ENCODE data around the gene YJEFN3.

The YJEFN3 gene

DNA sequence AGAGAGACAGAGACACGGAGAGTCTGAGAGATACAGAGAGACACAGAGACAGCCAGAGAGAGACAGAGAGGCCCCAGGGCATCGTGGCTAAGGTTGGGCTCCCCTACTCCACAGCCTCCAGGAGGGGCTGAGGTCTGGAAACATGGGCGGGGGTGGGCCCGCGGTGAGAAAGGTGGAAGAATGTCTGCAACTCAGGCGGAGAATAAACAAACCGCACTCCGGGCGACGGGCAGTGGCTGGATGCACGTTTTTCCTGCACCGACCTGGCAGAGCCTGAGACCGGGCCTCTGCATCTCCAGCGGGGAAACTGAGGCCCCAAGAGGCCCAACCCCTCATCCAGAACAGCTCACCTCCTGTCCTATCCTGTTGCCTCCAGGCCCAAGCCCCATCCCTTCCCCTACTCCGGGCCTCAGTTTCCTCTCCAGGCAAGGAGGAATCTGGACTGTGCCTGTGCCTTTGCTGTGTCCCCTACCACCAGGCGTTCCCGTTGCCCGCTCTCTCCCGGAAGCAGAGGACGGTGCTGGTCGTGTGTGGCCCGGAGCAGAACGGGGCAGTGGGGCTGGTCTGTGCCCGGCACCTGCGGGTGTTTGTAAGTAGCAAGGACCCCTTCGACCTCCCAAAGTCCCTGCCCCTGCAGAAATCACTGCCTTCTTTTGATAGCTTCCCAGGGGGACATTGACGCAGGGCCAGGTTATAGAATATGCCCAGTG is 6.0 kb downstream of the YJEFN3 start:
- TF ChIP-seq, protein P1, sequence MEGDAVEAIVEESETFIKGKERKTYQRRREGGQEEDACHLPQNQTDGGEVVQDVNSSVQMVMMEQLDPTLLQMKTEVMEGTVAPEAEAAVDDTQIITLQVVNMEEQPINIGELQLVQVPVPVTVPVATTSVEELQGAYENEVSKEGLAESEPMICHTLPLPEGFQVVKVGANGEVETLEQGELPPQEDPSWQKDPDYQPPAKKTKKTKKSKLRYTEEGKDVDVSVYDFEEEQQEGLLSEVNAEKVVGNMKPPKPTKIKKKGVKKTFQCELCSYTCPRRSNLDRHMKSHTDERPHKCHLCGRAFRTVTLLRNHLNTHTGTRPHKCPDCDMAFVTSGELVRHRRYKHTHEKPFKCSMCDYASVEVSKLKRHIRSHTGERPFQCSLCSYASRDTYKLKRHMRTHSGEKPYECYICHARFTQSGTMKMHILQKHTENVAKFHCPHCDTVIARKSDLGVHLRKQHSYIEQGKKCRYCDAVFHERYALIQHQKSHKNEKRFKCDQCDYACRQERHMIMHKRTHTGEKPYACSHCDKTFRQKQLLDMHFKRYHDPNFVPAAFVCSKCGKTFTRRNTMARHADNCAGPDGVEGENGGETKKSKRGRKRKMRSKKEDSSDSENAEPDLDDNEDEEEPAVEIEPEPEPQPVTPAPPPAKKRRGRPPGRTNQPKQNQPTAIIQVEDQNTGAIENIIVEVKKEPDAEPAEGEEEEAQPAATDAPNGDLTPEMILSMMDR (IDR thresholded peaks at IDR 0.05; ENCODE audit: low read depth, low read length), result no peak
- TF ChIP-seq MYC (IDR thresholded peaks at IDR 0.05; ENCODE audit: low read depth, low read length), result no peak
- TF ChIP-seq, protein P2, sequence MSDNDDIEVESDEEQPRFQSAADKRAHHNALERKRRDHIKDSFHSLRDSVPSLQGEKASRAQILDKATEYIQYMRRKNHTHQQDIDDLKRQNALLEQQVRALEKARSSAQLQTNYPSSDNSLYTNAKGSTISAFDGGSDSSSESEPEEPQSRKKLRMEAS (IDR thresholded peaks at IDR 0.05; ENCODE audit: low read depth, low read length), result no peak
- TF ChIP-seq POLR2A (IDR thresholded peaks at IDR 0.05; ENCODE audit: extremely low read depth, insufficient read length), result no peak
- no peak overlapping the region for H3K4me3 ChIP-seq (ENCODE audit: low read depth, low read length)
- DNase-seq (ENCODE audit: low read depth), result no peak

DNA sequence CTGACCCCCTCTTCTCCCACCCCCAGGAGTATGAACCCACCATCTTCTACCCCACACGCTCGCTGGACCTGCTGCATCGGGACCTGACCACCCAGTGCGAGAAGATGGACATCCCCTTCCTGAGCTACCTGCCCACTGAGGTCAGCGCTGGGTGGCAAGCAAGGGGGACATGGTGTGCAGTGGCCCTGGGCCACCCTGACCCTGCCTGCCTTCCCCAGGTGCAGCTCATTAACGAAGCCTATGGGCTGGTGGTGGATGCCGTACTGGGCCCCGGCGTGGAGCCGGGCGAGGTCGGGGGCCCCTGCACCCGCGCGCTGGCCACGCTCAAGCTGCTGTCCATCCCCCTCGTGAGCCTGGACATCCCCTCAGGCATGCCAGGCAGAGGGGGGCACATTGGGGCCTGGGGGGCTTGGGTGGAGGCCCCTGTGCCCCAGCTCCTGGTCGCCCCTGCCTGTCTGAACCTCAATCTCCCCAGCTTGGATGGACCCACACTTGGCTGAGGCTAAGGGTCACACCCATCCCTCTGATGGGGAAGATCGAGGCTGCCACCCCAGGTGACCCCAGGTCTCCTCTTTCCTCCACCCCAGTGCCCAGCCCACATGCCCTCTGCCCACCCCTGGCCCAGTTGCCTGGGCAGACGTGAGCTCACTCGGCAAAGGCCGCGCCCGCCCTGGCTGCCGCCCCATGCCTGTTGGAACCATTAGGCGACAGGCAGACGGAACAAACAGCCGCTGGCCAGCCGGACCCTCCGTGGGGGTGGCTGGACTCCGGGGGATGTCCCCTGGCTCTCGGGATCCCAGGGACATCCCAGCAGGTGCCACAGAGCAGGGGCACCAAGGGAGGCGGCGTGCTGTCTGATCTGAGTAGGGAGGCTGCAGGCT is 6.8 kb downstream of the YJEFN3 start:
- TF ChIP-seq, protein P2 (IDR thresholded peaks at IDR 0.05; ENCODE audit: low read depth, low read length), result no peak
- TF ChIP-seq MYC (IDR thresholded peaks at IDR 0.05; ENCODE audit: low read depth, low read length), result no peak
- TF ChIP-seq, protein P1 (IDR thresholded peaks at IDR 0.05; ENCODE audit: low read depth, low read length), result no peak
- TF ChIP-seq POLR2A (IDR thresholded peaks at IDR 0.05; ENCODE audit: extremely low read depth, insufficient read length), result no peak
- no peak overlapping the region for H3K4me3 ChIP-seq (ENCODE audit: low read depth, low read length)
- DNase-seq (ENCODE audit: low read depth), result no peak

DNA sequence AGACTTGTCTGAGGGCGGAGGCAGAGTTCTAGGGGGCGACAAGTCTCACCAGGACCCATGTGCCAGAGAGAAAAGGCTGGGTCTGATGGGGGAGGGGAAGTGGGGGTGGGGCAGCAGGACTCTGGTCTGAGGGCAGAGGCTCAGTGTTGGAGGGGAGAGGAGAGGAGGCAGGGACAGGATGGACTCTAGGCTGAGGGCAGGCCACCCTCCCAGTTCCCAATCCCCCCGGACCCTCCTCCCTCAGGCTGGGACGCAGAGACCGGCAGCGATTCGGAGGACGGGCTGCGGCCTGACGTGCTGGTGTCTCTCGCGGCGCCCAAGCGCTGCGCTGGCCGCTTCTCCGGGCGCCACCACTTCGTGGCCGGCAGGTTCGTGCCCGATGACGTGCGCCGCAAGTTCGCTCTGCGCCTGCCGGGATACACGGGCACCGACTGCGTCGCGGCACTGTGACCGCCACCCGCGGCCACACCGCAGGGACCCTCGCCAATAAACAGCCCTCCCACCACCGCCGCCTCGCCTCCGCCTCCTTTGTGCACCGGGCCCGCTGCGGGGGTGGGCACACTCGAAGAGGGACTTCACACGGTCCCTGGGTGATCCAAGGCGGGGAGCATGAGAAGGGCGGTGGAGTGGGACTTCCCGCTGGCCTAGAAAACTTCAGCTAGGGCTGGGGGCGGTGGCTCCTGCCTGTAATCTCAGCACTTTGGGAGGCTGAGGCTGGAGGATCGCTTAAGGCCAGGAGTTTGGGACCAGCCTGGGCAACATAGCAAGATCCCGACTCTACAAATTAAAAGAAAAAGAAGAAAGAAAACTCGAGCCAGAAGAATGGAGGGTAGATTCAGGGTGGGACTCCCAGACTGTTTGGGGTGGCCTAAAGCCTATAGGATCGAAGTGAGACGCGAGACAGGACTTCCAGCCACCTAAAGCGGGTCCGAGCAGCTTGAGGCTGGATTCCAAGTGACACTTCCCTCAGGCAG is 8.7 kb downstream of the YJEFN3 start:
- no peak for DNase-seq (ENCODE audit: low read depth)
- H3K4me3 ChIP-seq (ENCODE audit: low read depth, low read length), result no peak overlapping the region
- TF ChIP-seq, protein P2 (IDR thresholded peaks at IDR 0.05; ENCODE audit: low read depth, low read length), result no peak
- TF ChIP-seq POLR2A (IDR thresholded peaks at IDR 0.05; ENCODE audit: extremely low read depth, insufficient read length) (no peak), MYC (IDR thresholded peaks at IDR 0.05; ENCODE audit: low read depth, low read length) (no peak)
- TF ChIP-seq, protein P1 (IDR thresholded peaks at IDR 0.05; ENCODE audit: low read depth, low read length), result no peak

DNA sequence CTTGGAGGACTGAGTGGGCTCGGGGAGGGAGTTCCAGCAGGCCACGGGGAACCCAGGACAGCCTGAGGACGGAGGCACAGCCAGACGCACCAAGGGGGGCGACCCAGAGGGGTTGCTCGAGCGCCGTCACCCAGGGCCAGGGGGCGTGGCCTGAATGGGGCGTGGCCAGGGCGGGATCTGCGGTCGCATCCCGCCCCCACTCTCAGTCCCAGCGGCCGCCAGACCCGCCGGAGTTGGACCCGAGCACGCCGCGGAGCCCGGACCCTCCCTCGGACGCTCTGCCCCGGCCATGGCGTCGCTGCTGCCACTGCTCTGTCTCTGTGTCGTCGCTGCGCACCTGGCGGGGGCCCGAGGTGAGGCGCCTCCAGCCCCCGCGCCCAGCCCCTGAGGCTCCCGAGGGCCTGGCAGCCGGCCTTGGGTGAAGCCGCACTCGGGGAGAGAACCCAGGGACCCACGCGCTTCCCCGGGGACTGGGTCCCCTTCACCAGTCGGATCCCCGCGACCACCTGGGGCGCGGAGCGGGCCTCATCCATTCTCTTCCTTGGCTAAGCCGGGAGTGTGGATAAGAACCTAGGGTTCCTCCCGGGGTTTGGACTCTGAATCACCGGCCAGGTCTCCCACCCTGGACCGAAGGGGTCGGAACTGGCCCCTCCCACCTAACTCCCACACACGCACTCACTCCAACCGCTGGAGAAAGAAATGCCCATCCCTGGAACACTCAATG is 9.5 kb downstream of the YJEFN3 start, which contains the start of gene CILP2:
Gene CILP2 (plus strand): TSS at position 205 of the 724 bp plus-strand sequence. CDS start 85 bp downstream, at position 290.
- no peak for DNase-seq (ENCODE audit: low read depth)
- TF ChIP-seq, protein P2 (IDR thresholded peaks at IDR 0.05; ENCODE audit: low read depth, low read length), result no peak
- TF ChIP-seq, protein P1 (IDR thresholded peaks at IDR 0.05; ENCODE audit: low read depth, low read length), result no peak
- TF ChIP-seq MYC (IDR thresholded peaks at IDR 0.05; ENCODE audit: low read depth, low read length) (no peak), POLR2A (IDR thresholded peaks at IDR 0.05; ENCODE audit: extremely low read depth, insufficient read length) (no peak)
- no peak within 1 kb of the TSS for H3K4me3 ChIP-seq (ENCODE audit: low read depth, low read length)

All from NB4 (cell line).